NCI-H1930 (cell line): ENCODE data around the gene MYO1B.

Experiments
- DNase-seq, 2 experiments: peaks; one replicate each; lab custom pipeline; 2025; lab: John Stamatoyannopoulos, UW

Gene MYO1B

DNA sequence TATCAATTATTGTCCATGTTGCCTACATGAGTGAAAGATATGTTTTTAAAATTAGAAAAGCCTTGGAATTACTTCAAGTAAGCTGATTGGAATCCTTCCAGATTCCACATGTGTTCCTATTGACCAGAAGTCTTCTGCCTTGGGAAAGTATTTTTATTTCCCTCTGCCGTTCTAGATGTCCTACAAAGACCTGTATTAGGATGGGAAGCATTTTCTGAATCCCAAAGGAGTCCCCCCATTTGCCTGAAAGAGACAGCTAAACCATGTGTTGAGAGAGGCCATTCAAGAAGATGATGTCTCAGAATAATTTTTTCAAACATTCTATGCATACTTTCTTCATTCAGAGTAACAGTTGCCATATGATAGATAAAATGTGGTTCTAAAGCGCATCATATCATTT, 19.0 kb upstream of the MYO1B start:
- no peak for DNase-seq

DNA sequence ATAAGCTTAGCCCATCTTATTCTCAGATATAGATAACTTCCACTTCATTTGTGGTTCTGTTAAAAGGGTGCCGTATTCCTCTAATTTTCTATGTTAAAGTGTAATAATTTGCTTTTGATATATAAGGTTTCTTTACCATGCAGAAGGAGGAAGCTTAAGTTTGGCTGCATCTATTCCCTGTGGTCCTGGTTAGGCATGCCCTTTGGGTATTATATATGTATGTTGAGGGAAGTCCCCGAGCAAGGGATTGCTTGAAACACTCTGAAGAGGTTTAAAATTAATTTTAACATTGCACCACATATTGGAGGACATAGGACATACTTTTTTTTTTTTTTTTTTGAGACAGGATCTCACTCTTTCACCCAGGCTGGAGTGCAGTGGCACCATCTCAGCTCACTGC, 16.9 kb upstream of the MYO1B start:
- DNase-seq: no peak

- DNase-seq: no peak
Measured at GRCh38 chr2:191228861-191229260, 16.3 kb upstream of the MYO1B start.

GRCh38 chr2:191230174-191230573, 15.0 kb upstream of the MYO1B start:
- no peak for DNase-seq

- DNase-seq: no peak
Measured at GRCh38 chr2:191231995-191232394, 13.2 kb upstream of the MYO1B start.

DNA sequence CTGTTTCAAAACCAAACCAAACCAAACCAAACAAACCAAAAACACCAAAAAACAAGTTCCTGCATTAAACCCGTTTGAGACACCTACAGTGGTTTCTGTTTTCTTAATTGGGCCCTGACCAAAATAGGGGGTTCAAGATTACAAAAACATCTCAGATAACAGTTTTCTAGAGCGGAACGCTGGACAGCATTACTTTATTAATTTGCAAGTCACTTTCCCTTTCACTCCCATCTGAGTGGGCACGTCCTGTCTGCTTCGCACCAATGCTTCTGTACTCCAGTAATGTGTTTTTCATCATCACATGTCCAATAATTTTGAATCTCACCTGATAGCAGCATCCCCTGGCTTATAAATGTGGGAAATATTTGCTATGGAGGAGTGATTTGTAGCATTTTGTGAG, 11.7 kb upstream of the MYO1B start:
- DNase-seq: no peak

GRCh38 chr2:191234376-191234775, 10.8 kb upstream of the MYO1B start:
- DNase-seq: no peak

- no peak for DNase-seq
Measured at GRCh38 chr2:191240871-191241270, 4.3 kb upstream of the MYO1B start.

- DNase-seq: no peak
Measured at GRCh38 chr2:191241418-191241817, 3.8 kb upstream of the MYO1B start.

- no peak for DNase-seq
Measured at GRCh38 chr2:191243154-191243553, 2.0 kb upstream of the MYO1B start.

- DNase-seq: no peak
Measured at GRCh38 chr2:191244350-191244749, 854 bp upstream of the MYO1B start.

DNA sequence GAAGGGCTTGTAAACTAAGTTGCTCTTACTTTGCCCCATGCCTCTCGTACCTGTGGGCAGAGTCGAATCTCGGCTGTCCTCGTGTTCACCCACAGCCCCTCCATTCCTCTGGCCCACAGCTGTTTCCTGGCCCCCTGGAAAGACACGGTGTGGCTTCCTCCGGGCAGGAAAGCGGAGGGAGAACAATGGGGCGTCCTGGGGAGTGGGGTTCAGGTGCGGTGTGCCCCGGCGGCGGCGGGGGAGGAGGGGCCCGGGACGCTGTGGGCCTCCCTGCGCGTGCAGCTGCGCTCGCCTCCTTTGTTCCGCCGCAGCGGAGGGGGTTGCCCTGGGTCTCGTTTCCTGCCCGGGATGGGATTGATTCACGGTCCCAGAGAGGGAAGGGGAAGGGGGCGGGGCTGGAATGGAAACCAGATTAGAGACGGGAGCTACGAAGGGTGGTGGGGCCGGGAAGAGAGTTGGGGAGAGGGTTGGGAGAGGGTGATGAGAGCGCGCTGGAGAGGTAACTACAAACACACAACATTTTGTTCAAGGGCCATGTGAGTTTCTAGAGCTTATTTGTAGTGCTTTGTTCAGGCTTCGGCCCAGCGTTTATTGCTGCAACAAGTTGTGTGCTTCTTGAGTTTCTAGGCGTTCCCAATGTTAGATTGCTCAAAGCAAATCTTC, 796 bp downstream of the MYO1B start:
- peak; percentile 20 to 36 for DNase-seq

DNA sequence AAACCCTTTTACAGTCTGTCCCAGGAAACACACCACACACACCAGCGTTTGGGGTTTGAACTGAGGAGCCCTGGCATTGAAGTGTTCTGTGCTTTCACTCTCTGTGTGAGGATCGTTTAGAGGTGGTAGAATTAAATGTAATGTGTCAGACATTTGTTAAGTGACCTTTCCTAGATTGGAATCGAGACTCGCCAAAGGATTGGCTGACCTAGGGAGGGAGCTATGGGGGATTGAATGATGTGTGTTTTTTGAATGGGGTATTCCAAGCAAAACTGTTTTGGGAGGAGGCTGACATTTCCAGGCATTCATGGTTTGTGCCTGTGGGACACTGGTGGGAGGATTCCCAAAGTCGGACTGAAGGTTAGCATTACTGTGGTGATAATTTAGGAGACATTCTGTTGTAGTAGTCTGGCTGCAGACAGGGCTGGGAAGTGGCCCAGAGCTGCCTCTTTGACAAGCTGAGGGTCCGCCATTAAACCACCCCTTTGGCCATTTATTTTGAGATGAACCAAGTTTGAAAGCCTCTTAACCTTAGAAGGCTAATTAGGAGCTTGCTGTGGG, 1.7 kb downstream of the MYO1B start:
- no peak for DNase-seq

GRCh38 chr2:191247381-191248057, 2.3 kb downstream of the MYO1B start:
- DNase-seq: no peak

DNA sequence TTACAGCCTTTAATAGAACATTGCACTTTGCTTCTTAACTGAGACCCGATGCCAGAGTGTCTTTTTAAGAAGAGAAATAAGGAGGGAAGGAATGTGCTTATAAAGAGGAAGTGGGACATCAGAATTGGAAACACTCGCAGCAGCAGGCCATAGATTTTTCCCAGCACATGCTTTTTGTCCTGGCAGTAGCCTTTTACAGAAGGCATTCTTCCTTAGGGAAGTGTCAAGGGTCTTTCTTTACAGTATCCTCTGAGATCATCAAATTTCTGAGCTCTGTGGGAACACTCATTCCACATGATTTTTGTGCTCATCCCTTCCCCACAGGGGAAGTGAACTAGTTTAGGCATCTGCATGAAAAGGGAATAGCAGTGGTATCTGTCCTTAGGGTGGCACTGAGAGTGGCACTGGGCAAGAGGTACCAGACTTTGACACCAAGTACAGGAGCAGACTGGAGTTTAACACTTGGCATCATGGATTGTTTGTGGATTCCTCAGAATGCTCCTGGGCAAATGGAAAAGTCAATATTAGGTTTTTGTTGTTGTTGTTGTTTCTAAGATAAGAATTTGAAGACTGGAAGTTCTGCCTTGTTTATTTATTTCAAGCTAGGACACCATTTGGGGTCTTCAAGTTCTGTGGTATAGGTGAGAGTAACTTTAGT, 4.1 kb downstream of the MYO1B start:
- no peak for DNase-seq

DNA sequence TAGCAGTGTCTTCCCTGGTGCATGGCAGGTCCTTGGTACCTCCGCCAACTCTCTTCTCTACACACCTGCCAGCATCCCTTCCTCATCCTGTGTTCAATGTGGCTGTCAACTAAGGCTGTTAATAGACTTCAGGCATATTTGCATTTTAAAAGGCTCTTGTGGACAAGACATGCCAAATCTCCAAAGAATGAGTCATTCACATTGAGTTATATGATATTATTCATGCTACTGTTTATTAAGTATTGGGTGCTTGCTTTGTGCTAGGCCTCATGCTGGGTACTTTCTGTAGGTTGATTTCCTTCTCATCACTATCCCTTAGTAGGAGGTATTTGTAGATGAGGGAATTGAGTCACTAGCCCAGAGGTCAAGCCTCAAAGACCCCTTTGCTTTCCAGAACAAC, 5.2 kb downstream of the MYO1B start:
- no peak for DNase-seq

GRCh38 chr2:191250986-191251385, 5.8 kb downstream of the MYO1B start:
- DNase-seq: no peak

- DNase-seq: no peak
Measured at GRCh38 chr2:191252699-191253098, 7.5 kb downstream of the MYO1B start.

- no peak for DNase-seq
Measured at GRCh38 chr2:191253476-191253875, 8.3 kb downstream of the MYO1B start.

GRCh38 chr2:191255271-191255670, 10.1 kb downstream of the MYO1B start:
- no peak for DNase-seq

DNA sequence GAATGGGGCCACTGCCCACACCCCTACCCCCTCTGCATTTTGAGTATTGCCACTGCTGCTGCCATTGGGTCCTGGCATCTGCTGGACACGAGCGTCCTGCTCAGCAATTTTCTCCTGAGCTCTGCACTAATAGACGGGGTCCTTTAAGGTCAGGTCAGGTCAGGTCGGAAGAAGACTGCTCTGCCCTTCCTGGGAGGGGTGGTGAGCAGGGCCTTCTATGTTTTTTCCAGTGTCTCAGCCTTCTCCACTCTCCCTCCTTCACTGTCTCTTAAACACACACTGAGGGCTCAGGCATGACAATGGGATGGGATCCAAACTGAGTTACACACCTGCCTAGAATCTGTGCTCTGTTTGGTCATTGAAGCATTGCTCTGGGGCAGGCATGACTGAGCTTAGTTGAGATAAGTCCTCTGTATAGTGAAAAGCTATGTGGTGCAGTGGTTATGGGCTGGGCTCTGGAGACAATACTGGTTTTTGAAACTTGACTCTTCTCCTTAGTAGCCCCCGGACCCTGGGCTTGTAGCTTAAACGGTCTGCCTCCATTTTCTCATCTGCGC, 10.6 kb downstream of the MYO1B start:
- no peak for DNase-seq

DNA sequence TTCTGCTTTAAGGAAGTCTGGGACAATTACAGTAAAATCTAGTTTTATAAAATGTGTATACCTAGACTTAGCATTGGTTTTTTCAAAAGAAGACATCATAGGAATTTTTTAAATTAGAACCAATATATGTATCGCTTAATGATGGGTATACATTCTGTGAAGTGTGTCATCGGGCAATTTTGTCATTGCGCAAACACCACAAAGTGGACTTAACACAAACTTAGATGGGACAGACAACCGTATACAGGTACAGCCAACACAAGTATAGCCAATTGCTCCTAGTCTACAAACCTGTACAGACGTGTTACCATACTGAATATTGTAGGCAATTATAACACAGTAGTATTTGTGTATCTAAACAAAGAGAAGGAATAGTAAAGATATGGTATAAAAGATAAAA, 12.7 kb downstream of the MYO1B start:
- DNase-seq: no peak

DNA sequence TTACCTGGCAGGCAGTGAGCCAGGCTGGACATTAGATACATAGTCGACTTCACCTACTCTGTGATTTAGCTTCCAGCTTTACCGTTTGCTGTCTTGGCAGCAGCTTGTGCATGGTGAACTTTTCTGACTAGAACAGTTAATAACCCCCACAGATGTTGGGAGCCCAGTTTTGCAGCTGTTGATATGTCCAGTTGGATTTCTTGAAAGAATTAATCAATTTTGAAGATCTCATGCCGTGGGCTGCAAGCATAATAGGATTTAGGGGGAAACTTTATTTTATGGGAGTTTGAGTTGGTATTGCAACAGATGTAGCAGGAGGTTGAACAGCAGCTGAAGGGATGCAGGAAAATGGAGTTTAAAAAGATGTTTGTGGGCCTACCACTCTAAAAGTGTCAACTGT, 13.8 kb downstream of the MYO1B start:
- DNase-seq: no peak
